Nephron progenitor cell (in vitro differentiated cells): Measurements from ENCODE around the gene CST9L.
A peak's percentile ranks its signal among the peaks of the same experiment; 100 is the strongest.

Experiments used
- DNase-seq: peaks from one replicate; pipeline ENCODE4 v3.0.0; 2021
- H3K27ac Mint-ChIP-seq: 2 replicates; pipeline ENCODE4 v1.8.0; 2021; ENCODE audit warnings: mild to moderate bottlenecking, moderate library complexity, mixed read lengths
- H3K27me3 Mint-ChIP-seq: 2 replicates; pipeline ENCODE4 v1.8.0; 2021; ENCODE audit warnings: mild to moderate bottlenecking, low read depth, mixed read lengths; ENCODE audit not compliant: poor library complexity
- H3K36me3 Mint-ChIP-seq: 2 replicates; pipeline ENCODE4 v1.8.0; 2021; ENCODE audit warnings: low read depth, mixed read lengths
- H3K4me1 Mint-ChIP-seq: 2 replicates; pipeline ENCODE4 v1.8.0; 2021; ENCODE audit warnings: mixed read lengths
- H3K4me3 Mint-ChIP-seq: 2 replicates; pipeline ENCODE4 v1.8.0; 2021; ENCODE audit warnings: mild to moderate bottlenecking, moderate library complexity, mixed read lengths
- H3K9me3 Mint-ChIP-seq: 2 replicates; pipeline ENCODE4 v1.8.0; 2021; ENCODE audit warnings: mild to moderate bottlenecking, moderate library complexity, mixed read lengths
- TF ChIP-seq, protein P1 (sequence below): fragments of 200-600 bp; sonication (generic); IDR thresholded peaks from 2 replicates; pipeline ENCODE4 v1.5.0; 2021; ENCODE audit warnings: antibody characterized with exemption

The CST9L gene

GRCh38 chr20:23520185-23520584 lies 48.1 kb downstream of the CST9L start:
- Mint-ChIP-seq H3K27me3 (peaks cover 7% of the 10 kb centered on the region), H3K36me3 (no peaks in the 10 kb centered on the region), H3K4me1 (peaks cover 35% of the 10 kb centered on the region), H3K4me3 (no peak overlapping the region), H3K27ac (peak overlapping the region; percentile 86), H3K9me3 (no peaks in the 10 kb centered on the region)
- TF ChIP-seq, protein P1, sequence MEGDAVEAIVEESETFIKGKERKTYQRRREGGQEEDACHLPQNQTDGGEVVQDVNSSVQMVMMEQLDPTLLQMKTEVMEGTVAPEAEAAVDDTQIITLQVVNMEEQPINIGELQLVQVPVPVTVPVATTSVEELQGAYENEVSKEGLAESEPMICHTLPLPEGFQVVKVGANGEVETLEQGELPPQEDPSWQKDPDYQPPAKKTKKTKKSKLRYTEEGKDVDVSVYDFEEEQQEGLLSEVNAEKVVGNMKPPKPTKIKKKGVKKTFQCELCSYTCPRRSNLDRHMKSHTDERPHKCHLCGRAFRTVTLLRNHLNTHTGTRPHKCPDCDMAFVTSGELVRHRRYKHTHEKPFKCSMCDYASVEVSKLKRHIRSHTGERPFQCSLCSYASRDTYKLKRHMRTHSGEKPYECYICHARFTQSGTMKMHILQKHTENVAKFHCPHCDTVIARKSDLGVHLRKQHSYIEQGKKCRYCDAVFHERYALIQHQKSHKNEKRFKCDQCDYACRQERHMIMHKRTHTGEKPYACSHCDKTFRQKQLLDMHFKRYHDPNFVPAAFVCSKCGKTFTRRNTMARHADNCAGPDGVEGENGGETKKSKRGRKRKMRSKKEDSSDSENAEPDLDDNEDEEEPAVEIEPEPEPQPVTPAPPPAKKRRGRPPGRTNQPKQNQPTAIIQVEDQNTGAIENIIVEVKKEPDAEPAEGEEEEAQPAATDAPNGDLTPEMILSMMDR, result no peak
- DNase-seq, result no peak

- no peak for DNase-seq
- Mint-ChIP-seq H3K27me3 (peaks cover 7% of the 10 kb centered on the region), H3K27ac (peak overlapping the region; percentile 86), H3K4me3 (no peak overlapping the region), H3K9me3 (no peaks in the 10 kb centered on the region), H3K4me1 (peaks cover 35% of the 10 kb centered on the region), H3K36me3 (no peaks in the 10 kb centered on the region)
- TF ChIP-seq, protein P1, result no peak
These were observed 48.7 kb downstream of the CST9L start for GRCh38 chr20:23519556-23519955.

GRCh38 chr20:23517719-23518118 lies 50.6 kb downstream of the CST9L start:
- Mint-ChIP-seq H3K27me3 (peaks cover 7% of the 10 kb centered on the region), H3K27ac (no peak overlapping the region), H3K9me3 (no peaks in the 10 kb centered on the region), H3K4me1 (peaks cover 40% of the 10 kb centered on the region), H3K36me3 (no peaks in the 10 kb centered on the region), H3K4me3 (no peak overlapping the region)
- no peak for DNase-seq
- TF ChIP-seq, protein P1, result no peak

GRCh38 chr20:23515250-23515939 lies 52.9 kb downstream of the CST9L start:
- TF ChIP-seq, protein P1, result no peak
- Mint-ChIP-seq H3K36me3 (no peaks in the 10 kb centered on the region), H3K4me1 (peaks cover 59% of the 10 kb centered on the region), H3K27ac (no peak overlapping the region), H3K4me3 (no peak overlapping the region), H3K27me3 (peaks cover 4% of the 10 kb centered on the region), H3K9me3 (no peaks in the 10 kb centered on the region)
- DNase-seq, result no peak

DNA sequence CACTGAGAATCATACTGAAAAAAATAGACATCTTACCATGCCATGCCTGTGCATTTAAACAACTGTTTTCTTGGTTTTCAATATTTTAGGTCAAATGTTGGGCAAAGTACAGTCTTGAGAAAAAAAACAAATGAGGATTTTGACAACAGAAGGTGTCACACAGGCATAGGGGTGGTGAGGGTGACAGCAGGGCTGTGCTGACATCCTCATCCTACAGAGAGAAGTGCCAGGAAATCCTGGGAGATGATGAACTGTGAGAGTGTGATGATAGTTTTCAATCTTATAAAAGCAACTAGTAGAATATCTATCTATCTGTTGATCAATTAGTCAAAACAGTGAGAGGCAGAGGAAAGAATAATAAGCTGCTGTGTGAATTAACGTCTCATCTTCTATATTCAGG lies 53.4 kb downstream of the CST9L start:
- H3K9me3 Mint-ChIP-seq, result no peaks in the 10 kb centered on the region
- no peak overlapping the region for H3K27ac Mint-ChIP-seq
- peaks cover 59% of the 10 kb centered on the region for H3K4me1 Mint-ChIP-seq
- no peaks in the 10 kb centered on the region for H3K36me3 Mint-ChIP-seq
- H3K4me3 Mint-ChIP-seq, result no peak overlapping the region
- DNase-seq, result no peak
- TF ChIP-seq, protein P1, result no peak
- H3K27me3 Mint-ChIP-seq, result peaks cover 4% of the 10 kb centered on the region
